ENCODE data around the gene SYMPK. TPM values are rescaled to one million over a fixed set of nuclear protein-coding genes. Genes with fewer than 3 reads are reported as not detected.

The SYMPK gene
- total and polyA plus RNA-seq, 12 donors, result 22.4 to 75.0 (median 33.0) TPM

- no peak for ATAC-seq
- intact Hi-C loops (cut with DNase I), result loop anchor here in 6 of 10 donors (2.0 to 5.0 kb wide), 5 partner anchors 24 to 76 kb away; partner anchors contain the start of genes DMWD (in 2 of the 6), QPCTL (in 2 of the 6), SNRPD2 (in 2 of the 6) and FBXO46 (in 1 of the 6)
- Histone ChIP-seq H3K36me3 (peaks cover 0 to 32% (median 3%) of the 10 kb centered on the region in 9 donors), H3K4me3 (peak overlapping the region; percentile 75 to 94 (median 86)), H3K4me1 (peaks cover 36 to 69% (median 47%) of the 10 kb centered on the region in 9 donors), H3K9me3 (no peaks in the 10 kb centered on the region), H3K27ac (peak overlapping the region; percentile 83 to 100 (median 96)), H3K27me3 (peaks cover 0 to 80% (median 0%) of the 10 kb centered on the region in 7 donors)
- 1% methylated on average over 17 to 31 of the region's 33 CpGs for WGBS, 2 donors
- no peak for TF ChIP-seq CTCF (IDR thresholded peaks at IDR 0.05)
- peak in 1 of 2 donors; percentile 55 for DNase-seq
Measured at GRCh38 chr19:45768655-45768983, 94.3 kb downstream of the SYMPK start.

- Histone ChIP-seq H3K27ac (peak overlapping the region; percentile 83 to 100 (median 96)), H3K36me3 (peaks cover 0 to 26% (median 3%) of the 10 kb centered on the region in 9 donors), H3K4me3 (peak overlapping the region; percentile 75 to 94 (median 86)), H3K9me3 (no peaks in the 10 kb centered on the region), H3K4me1 (peaks cover 37 to 70% (median 50%) of the 10 kb centered on the region in 9 donors), H3K27me3 (peaks cover 0 to 79% (median 0%) of the 10 kb centered on the region in 7 donors)
- 1% methylated on average over 80 to 102 of the region's 102 CpGs for WGBS, 2 donors
- intact Hi-C loops (cut with DNase I), result loop anchor here in 6 of 10 donors (2.0 to 5.0 kb wide), 5 partner anchors 25 to 76 kb away; partner anchors contain the start of genes DMWD (in 2 of the 6), QPCTL (in 2 of the 6), SNRPD2 (in 2 of the 6) and FBXO46 (in 1 of the 6)
- ATAC-seq, result peak in 2 of 8 donors; percentile 1 to 2
- DNase-seq, result peak; percentile 62 to 72
- no peak for TF ChIP-seq CTCF (IDR thresholded peaks at IDR 0.05)
Measured at GRCh38 chr19:45767881-45768654, 94.9 kb downstream of the SYMPK start.

- peaks cover 0 to 20% (median 3%) of the 10 kb centered on the region in 9 donors for H3K36me3 ChIP-seq
- H3K27me3 ChIP-seq, result peaks cover 0 to 72% (median 0%) of the 10 kb centered on the region in 7 donors
- peak in 1 of 9 donors; percentile 9 for TF ChIP-seq CTCF (IDR thresholded peaks at IDR 0.05)
- H3K27ac ChIP-seq, result peak overlapping the region; percentile 83 to 100 (median 96)
- DNase-seq (peak; percentile 78 to 84), ATAC-seq (peak in 7 of 8 donors; percentile 0 to 13 (median 5))
- H3K4me1 ChIP-seq, result peaks cover 37 to 70% (median 50%) of the 10 kb centered on the region in 9 donors
- H3K4me3 ChIP-seq, result peak overlapping the region; percentile 75 to 94 (median 86)
- intact Hi-C loops (cut with DNase I), result loop anchor here in 2 of 10 donors (5.0 kb wide), 2 partner anchors 50 to 75 kb away; partner anchors contain the start of genes QPCTL (in 2 of the 2) and SNRPD2 (in 2 of the 2)
- H3K9me3 ChIP-seq, result no peaks in the 10 kb centered on the region
- WGBS, 2 donors, result 3 to 7% methylated on average over 30 to 31 of the region's 31 CpGs
Measured at GRCh38 chr19:45767410-45767880, 95.5 kb downstream of the SYMPK start.

- DNase-seq (peak in 1 of 2 donors; percentile 55), ATAC-seq (no peak)
- peak overlapping the region; percentile 75 to 94 (median 86) for H3K4me3 ChIP-seq
- H3K27me3 ChIP-seq, result peaks cover 0 to 67% (median 0%) of the 10 kb centered on the region in 7 donors
- H3K27ac ChIP-seq, result peak overlapping the region; percentile 83 to 100 (median 96)
- 9 to 11% methylated on average over 24 of the region's 24 CpGs for WGBS, 2 donors
- peaks cover 0 to 15% (median 3%) of the 10 kb centered on the region in 9 donors for H3K36me3 ChIP-seq
- H3K4me1 ChIP-seq, result peaks cover 37 to 70% (median 50%) of the 10 kb centered on the region in 9 donors
- intact Hi-C loops (cut with DNase I), result loop anchor here in 2 of 10 donors (5.0 kb wide), 2 partner anchors 50 to 75 kb away; partner anchors contain the start of genes QPCTL (in 2 of the 2) and SNRPD2 (in 2 of the 2)
- TF ChIP-seq CTCF (IDR thresholded peaks at IDR 0.05), result no peak
- H3K9me3 ChIP-seq, result no peaks in the 10 kb centered on the region
Measured at GRCh38 chr19:45766869-45767346, 96.0 kb downstream of the SYMPK start.
